Left ventricle myocardium inferior (tissue), 1 donor: ENCODE results near the gene SOWAHA. TPM values are rescaled to one million over a fixed set of nuclear protein-coding genes. Genes with fewer than 3 reads are reported as not detected.
A peak's percentile ranks its signal among the peaks of the same experiment; 100 is the strongest.

Source experiments
- DNase-seq: peaks from one replicate; pipeline ENCODE4 v3.0.0-alpha.2; 2020
- H3K27ac ChIP-seq: fragments of 200-600 bp; replicated peaks from 2 replicates; pipeline ENCODE4 v1.8.0; 2021
- H3K27me3 ChIP-seq: fragments of 200-600 bp; 2 replicates; pipeline ENCODE4 v1.8.0; 2021; ENCODE audit warnings: low read depth
- H3K36me3 ChIP-seq: fragments of 200-600 bp; 2 replicates; pipeline ENCODE4 v1.8.0; 2021
- H3K4me1 ChIP-seq: fragments of 200-600 bp; 2 replicates; pipeline ENCODE4 v1.8.0; 2021
- H3K4me3 ChIP-seq: fragments of 200-600 bp; 2 replicates; pipeline ENCODE4 v1.8.0; 2021; ENCODE audit warnings: mild to moderate bottlenecking, moderate library complexity
- H3K9me3 ChIP-seq: fragments of 200-600 bp; replicated peaks from 2 replicates; pipeline ENCODE4 v1.8.0; 2021
- intact Hi-C: fragments of 100-400 bp; cut with micrococcal nuclease; formaldehyde crosslinking; loops from one replicate; pipeline ENCODE4 v1.11.0; 2022
- total RNA-seq: library from RNA; stranded (reverse); fragmentation: NEBNext Ultra II Directional; extraction: Animal tissue kit (Norgen Biotek cat#: 25700); gene quantifications from one replicate; pipeline ENCODE4 v1.2.1, GENCODE V29; 2021
- TF ChIP-seq, protein P1 (sequence below): fragments of 200-600 bp; IDR thresholded peaks from 2 replicates; pipeline ENCODE4 v1.8.0; 2021; ENCODE audit warnings: antibody characterized with exemption, mild to moderate bottlenecking, borderline replicate concordance
- donor health status: DM: no; HTN: yes; CAD: no; lungs with severe emphysema.

Gene SOWAHA
- total RNA-seq, 1 donor from 2014 or later = not detected

- intact Hi-C loops = no loop called here
- H3K27ac ChIP-seq = no peak overlapping the region
- no peaks in the 10 kb centered on the region for H3K27me3 ChIP-seq
- H3K4me1 ChIP-seq = peaks cover 36% of the 10 kb centered on the region
- peak overlapping the region; percentile 94 for H3K4me3 ChIP-seq
- TF ChIP-seq, protein P1, sequence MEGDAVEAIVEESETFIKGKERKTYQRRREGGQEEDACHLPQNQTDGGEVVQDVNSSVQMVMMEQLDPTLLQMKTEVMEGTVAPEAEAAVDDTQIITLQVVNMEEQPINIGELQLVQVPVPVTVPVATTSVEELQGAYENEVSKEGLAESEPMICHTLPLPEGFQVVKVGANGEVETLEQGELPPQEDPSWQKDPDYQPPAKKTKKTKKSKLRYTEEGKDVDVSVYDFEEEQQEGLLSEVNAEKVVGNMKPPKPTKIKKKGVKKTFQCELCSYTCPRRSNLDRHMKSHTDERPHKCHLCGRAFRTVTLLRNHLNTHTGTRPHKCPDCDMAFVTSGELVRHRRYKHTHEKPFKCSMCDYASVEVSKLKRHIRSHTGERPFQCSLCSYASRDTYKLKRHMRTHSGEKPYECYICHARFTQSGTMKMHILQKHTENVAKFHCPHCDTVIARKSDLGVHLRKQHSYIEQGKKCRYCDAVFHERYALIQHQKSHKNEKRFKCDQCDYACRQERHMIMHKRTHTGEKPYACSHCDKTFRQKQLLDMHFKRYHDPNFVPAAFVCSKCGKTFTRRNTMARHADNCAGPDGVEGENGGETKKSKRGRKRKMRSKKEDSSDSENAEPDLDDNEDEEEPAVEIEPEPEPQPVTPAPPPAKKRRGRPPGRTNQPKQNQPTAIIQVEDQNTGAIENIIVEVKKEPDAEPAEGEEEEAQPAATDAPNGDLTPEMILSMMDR = no peak
- DNase-seq = no peak
- H3K9me3 ChIP-seq = no peaks in the 10 kb centered on the region
- H3K36me3 ChIP-seq = peaks cover 4% of the 10 kb centered on the region
Measured at GRCh38 chr5:132828846-132829494, 15.9 kb downstream of the SOWAHA start.

- TF ChIP-seq, protein P1 = peak; percentile 98
- peak overlapping the region; percentile 91 for H3K27ac ChIP-seq
- peak; percentile 74 for DNase-seq
Measured at GRCh38 chr5:132829742-132830435, 16.8 kb downstream of the SOWAHA start.

DNA sequence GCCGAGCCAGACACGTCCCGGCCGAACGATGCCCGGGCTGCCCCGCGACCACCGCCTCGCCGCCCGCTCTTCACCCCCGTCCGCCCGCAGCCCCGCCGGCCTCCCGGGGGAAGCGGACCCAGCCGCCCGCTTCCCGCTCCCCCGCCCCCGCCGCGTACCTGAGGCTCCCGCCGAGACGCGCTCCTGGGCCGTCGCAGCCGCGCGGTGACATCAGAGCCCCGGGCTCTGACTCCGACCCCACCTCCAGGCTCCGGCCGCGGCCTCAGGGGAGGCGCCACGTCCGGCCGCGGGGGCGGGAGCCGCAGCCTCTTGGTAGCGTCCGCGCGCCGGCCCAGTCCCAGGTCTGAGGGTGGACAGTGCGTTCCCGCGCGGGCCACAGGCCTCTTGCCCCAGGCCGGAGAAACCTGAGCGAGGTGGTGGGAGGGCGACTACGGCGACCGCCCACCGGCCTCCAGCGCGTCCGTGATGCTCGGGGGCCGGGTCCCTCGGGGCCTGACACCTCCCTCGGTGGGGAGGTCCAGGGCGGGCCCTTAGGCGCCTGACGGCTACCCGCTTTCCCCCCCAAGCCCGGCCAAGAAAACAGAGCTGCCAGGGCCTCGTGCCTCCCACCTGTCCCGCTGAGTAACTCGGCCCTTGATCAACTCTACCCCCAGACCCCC, 17.5 kb downstream of the SOWAHA start, which contains the start of gene SHROOM1:
TSS of gene SHROOM1 (minus strand) at position 212 of the 659 bp plus-strand sequence. CDS start 4,507 bp downstream, outside the sequence.
- DNase-seq = peak; percentile 69
- peak within 1 kb of the TSS; percentile 94 for H3K4me3 ChIP-seq
- intact Hi-C loops = no loop called here
- no peaks in the 10 kb centered on the region for H3K27me3 ChIP-seq
- no peaks in the 10 kb centered on the region for H3K9me3 ChIP-seq
- peak within 1 kb of the TSS; percentile 91 for H3K27ac ChIP-seq
- H3K36me3 ChIP-seq = no peaks in the 10 kb centered on the region
- TF ChIP-seq, protein P1 = no peak
- peaks cover 36% of the 10 kb centered on the region for H3K4me1 ChIP-seq

More at GRCh38 chr5:132829742-132830435, 16.8 kb downstream of the SOWAHA start:
- Histone ChIP-seq H3K36me3 (no peaks in the 10 kb centered on the region), H3K4me1 (peaks cover 36% of the 10 kb centered on the region), H3K9me3 (no peaks in the 10 kb centered on the region), H3K4me3 (peak overlapping the region; percentile 94), H3K27me3 (no peaks in the 10 kb centered on the region)
- intact Hi-C loops = no loop called here

- Histone ChIP-seq H3K36me3 (no peaks in the 10 kb centered on the region), H3K4me3 (peak overlapping the region; percentile 94), H3K4me1 (peaks cover 30% of the 10 kb centered on the region), H3K27ac (peak overlapping the region; percentile 91), H3K9me3 (no peaks in the 10 kb centered on the region), H3K27me3 (no peaks in the 10 kb centered on the region)
- no peak for DNase-seq
- TF ChIP-seq, protein P1 = no peak
- intact Hi-C loops = no loop called here
Measured at GRCh38 chr5:132831095-132831860, 18.2 kb downstream of the SOWAHA start.

- Histone ChIP-seq H3K9me3 (no peaks in the 10 kb centered on the region), H3K4me1 (peaks cover 24% of the 10 kb centered on the region), H3K4me3 (no peak overlapping the region), H3K27ac (no peak overlapping the region), H3K36me3 (no peaks in the 10 kb centered on the region), H3K27me3 (no peaks in the 10 kb centered on the region)
- intact Hi-C loops = no loop called here
- TF ChIP-seq, protein P1 = no peak
- no peak for DNase-seq
Measured at GRCh38 chr5:132832612-132833011, 19.5 kb downstream of the SOWAHA start.
